NCI-H1048 (cell line): ENCODE results near the gene ASPHD2.

ENCODE experiments used
- DNase-seq: peaks from one replicate; lab custom pipeline; 2025; lab: John Stamatoyannopoulos, UW

ASPHD2 gene

GRCh38 chr22:26446808-26447515 lies 17.9 kb downstream of the ASPHD2 start:
- DNase-seq = no peak

- no peak for DNase-seq
These were observed 18.7 kb downstream of the ASPHD2 start for GRCh38 chr22:26447584-26448329.

- DNase-seq = no peak
These were observed 19.3 kb downstream of the ASPHD2 start for GRCh38 chr22:26448334-26448733.

GRCh38 chr22:26448941-26449340 lies 19.9 kb downstream of the ASPHD2 start:
- no peak for DNase-seq

- DNase-seq = no peak
These were observed 21.6 kb downstream of the ASPHD2 start for GRCh38 chr22:26450453-26451185.

DNA sequence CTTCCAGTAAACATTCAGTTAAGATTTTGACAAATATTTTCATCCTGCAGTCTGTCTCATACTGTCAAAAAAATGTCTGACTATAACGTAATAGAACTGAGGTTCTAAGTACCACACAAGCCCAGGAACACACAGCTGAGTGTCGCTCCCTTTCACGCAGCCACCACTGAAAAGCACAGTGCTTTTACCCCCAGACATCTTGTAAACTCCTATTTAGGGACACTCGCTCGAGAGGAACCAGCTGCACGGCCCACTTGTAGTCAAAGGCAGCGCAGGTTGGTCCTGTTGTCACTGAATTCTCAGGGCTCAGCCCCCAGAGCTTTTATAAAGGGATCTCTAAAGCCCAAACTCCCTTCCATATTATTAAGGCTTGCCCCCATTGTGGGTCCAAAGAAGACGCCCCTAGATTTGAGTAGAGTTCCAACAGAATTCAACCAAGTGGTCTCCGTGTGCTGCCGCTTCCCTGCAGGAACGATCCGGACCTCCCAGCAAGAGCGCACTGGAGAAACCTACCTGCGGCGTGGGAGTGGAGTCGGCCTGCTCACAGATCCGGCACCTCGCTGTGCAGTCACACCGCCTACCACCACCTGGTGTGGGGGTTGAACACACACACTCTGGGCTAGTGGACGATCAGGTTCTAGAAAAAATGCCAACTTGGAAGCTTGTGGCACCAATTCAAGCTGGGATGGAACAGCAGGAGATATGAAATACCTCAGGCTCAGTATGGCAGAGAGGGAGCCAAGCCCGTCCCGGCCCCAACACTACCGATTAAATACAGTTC lies 23.4 kb downstream of the ASPHD2 start:
- no peak for DNase-seq

DNA sequence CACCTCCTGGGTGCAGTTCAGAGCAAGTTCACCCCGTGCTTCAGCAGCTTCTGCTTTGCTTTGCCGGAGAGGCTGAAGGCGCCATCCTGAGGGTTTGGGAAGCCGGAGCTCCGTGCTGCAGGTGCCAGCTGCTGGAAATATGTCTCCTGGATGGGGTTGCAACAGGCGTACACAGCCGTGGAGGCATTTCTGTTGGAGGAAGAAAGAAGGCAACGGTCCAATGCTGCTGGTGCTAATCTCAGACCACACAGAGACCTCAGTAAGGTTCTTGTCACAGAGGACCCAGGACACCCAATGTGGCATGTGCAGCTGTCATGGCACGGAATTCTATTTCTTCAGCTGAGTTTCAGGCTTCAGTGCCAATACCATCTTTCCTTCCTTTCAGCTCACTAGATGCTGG lies 24.2 kb downstream of the ASPHD2 start:
- no peak for DNase-seq

DNA sequence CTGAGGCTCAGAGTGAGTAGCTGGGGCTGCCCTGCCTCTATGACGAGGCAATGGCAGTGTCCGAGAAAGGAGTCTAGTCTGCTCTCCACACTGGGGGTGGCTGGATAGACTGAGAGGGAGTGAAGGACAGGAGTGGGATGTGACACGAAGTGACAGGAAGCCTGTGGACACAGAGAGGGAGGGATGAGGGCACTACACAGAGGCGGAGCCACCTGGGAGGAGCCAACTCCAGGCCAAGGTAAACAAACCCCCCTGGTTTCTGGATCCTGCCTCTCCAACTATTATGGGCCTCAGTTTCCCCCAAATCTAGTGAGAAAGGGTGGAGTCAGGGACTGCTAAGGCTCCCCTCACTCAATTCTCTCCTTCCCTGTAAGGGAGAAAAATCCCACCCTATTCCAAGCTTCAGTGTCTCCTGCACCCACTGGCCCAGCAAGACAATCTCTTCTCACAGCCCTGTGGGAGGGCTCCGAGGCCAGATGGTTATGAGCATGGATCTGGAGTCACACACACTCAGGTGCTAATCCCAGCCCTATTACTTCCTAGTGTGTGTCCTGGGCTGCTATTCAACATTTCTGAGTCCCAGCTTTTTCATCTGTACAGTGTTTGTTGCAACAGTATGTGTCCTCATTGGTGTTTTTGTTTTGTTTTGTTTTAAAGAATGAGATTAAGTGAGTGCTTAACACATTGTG lies 24.9 kb downstream of the ASPHD2 start:
- no peak for DNase-seq

DNA sequence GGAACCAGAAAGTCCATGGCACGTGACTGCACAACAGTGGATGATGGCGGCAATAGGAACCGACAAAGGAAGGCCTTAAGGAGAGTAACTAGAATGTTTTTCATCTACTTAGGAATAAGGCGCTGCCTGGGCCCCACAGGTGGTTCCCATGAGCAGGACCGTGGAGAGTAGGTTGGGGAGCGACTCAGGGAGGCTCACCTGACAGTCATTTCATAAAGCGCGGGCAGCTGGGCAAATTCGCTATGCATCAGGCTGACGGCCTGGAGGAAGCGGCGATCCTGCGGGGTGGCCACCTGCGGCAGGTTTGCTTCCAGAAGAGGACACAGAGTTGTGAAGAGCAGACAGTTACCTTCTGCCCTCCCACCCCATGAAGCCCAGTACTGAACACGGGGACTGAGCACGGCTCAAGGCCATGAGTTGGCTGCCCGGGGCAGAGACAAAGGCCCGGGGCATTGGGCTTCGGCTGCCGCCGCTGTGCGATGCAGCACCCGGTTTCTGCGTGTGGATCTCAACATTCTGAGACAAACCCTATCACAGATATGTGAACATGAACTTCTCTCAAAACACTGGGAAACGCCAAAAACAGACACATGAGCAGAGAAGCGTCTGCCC lies 28.7 kb downstream of the ASPHD2 start:
- DNase-seq = no peak

GRCh38 chr22:26460202-26460601 lies 31.1 kb downstream of the ASPHD2 start:
- no peak for DNase-seq

DNA sequence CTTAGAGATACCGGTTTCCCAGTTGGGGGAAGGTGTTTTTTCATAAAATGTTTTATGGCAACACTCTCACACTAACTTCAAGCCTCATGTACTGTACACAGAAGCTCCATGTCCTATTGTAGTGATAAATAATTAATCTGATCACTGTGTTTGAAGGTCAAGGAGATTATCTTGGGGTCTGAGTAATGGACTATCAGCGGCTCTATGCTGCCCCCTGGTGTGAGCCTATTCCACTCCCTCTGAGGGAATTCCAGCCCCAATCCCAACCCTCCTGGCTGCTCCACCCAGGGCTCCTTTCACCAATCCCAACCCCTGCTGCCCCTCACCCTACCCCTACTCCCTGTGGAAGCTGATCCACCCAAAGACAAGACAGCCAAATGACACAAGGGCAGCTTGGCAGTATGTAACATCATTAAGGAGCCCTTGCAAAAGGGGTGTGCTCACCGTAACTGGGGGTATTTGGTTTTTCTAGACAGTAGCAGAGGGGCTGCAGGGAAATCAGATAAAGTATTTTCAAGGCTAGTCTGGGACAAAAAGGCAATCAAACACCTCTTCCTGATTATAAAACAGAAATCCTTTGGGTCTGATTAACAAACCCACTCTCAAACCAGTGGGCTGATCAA lies 32.2 kb downstream of the ASPHD2 start:
- DNase-seq = no peak

DNA sequence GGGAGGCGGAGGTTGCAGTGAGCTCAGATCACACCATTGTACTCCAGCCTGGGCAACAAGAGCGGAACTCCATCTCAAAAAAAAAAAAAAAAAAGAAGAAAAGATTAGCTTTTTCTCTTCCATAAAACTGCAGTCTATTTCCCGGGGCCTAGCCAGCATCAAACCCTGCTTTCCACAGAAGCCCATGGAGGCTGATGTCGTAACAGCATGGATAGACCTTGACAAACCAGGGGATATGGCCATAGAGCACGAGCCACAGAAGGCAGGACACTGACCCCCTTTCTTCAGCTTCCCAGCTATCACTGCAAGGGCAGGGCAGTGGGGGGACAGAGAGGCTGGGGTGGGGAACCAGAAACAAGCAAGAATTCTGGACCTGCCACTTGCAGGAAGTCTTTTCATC lies 33.0 kb downstream of the ASPHD2 start:
- no peak for DNase-seq

- no peak for DNase-seq
These were observed 33.6 kb downstream of the ASPHD2 start for GRCh38 chr22:26462641-26463040.

DNA sequence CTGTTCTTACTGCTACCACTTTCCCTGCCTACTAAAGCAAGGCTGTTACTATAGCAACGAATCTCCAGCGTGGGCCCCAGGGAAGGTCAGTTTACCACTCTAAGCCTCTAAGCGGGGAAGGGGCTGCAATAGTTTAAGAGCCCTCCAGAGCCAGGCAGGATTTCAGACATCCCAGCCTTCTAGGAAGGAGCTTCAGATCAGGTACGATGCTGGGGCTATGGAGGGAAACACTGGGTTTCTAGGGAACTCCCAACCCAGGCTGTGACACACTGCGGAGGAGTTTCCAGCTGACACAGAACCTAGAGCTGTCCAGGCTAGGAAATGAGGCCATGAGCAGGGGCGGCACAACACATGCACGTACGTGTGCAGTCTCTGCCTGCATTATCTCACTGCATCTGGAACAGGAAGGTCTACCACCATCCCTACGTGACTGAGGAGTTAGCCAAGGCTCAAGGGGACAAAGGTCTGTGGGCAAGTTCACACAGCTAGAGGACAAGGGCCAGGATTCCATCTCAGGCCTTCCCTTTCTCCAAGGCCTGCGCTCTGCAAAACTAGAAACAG lies 34.1 kb downstream of the ASPHD2 start:
- no peak for DNase-seq

DNA sequence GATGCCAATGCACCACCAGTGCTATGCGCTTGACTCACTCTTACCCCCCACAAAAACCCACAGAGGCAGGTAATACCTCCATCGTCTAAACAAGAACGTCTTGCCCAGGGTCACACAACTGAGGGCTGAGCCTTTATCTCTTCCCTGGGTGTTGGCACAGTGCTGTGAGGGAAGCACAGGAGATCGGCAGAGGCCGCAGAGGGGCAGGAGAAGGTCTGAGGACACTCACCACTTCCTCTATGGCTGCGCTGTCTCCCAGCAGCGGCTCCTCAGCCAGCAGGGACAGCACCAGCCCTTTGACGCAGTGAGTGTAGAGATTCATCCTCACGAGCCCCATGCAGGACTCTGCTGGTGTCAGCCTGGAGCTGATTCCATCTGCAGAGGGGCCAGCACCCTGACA lies 34.6 kb downstream of the ASPHD2 start:
- no peak for DNase-seq

- no peak for DNase-seq
These were observed 35.3 kb downstream of the ASPHD2 start for GRCh38 chr22:26464312-26464711.

- no peak for DNase-seq
These were observed 37.1 kb downstream of the ASPHD2 start for GRCh38 chr22:26466196-26466595.

DNA sequence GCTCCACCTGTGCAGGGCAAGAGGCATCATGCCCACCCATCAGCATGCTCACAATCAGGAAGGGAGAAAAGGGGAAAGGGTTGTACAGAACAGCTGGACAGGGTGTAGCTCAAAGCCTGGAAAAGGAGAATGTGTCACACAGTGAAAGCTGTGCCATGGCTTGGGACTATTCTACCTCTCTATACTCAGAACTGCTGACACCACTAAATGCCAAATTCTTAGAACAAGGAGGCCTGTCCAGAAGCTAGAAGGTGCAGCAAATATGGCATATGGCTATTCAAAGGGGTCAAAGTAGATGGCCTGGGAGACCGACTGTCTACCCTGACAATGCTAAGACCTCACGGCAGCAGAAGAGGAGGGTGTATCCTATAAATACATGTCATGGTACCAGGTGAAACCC lies 41.7 kb downstream of the ASPHD2 start:
- no peak for DNase-seq

DNA sequence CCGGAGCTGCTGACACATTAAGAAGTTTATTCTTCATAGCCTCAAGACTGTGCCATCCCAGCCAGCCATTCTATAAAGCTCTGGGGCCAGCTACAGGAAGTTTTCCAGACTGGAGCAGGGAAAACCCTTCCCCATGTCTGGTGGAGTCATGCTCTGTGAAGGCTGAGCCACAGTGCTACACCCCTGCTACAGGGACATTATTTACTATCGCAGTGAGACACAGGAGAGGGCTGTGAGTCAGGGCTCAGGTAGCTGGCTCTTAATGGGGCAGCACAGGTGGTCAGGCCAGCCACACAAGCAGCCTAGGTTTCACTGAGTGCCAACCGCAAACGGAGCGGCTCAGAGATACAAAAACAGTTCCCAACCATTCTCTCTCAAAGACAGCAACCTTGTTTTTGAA lies 42.5 kb downstream of the ASPHD2 start:
- no peak for DNase-seq

- DNase-seq = no peak
These were observed 45.6 kb downstream of the ASPHD2 start for GRCh38 chr22:26474682-26475081.
